Measurements from ENCODE around the gene APOBEC3C.

APOBEC3C gene

DNA sequence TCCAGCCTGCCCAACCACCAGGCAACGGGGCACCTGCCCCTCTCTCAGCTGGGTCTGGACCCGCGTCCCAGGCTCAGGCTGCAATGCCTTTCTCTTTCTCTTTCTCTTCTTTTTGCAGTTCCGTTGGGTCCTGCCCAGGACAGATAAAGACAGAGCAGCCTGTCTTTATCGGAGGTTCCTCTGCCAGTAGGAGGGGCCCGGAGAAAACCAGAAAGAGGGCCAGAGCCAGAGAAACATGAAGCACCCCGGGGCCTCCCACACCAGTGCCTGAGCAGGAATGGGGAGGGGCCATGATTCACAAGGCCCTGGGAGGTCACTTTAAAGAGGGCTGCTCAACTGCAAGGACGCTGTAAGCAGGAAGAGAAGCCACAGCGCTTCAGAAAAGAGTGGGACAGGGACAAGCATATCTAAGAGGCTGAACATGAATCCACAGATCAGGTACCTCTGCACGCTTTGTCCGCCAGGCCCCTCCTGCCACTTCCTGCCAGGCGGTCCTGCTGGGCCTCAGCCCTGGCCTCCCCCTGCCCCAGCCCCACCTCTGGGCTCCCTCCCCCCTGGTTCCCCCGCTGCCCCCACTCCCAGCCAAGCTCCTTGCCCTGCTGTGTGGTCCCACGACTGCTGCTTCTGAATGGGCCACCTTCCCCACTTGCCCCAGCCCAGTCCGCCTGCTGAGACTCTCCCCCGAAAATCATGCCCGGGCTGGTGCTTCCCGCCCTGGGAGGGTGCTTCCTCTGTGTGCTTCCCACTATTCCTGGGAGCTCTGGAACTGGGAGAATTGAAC is at the start of gene APOBEC3C:
APOBEC3C (plus strand) TSS at position 316 of the 781 bp plus-strand sequence; CDS start at position 422, 106 bp downstream.
- Histone ChIP-seq H3K4me1 (ENCODE audit: control insufficient read depth, insufficient read depth, low read length) (peaks cover 15% of the 10 kb centered on the region), H3K9ac (ENCODE audit: low read length) (peak within 1 kb of the TSS; percentile 88), H3K4me3 (ENCODE audit: low read length) (peak within 1 kb of the TSS; percentile 88), H3K36me3 (ENCODE audit: control insufficient read depth, insufficient read depth, low read length, severe bottlenecking) (no peaks in the 10 kb centered on the region), H3K27me3 (replicated peaks; ENCODE audit: control insufficient read depth, insufficient read depth, low read length) (no peaks in the 10 kb centered on the region), H3K9me3 (ENCODE audit: control insufficient read depth, low read length) (no peaks in the 10 kb centered on the region)
- DNase-seq (ENCODE audit: low read depth) = peak; percentile 88

DNA sequence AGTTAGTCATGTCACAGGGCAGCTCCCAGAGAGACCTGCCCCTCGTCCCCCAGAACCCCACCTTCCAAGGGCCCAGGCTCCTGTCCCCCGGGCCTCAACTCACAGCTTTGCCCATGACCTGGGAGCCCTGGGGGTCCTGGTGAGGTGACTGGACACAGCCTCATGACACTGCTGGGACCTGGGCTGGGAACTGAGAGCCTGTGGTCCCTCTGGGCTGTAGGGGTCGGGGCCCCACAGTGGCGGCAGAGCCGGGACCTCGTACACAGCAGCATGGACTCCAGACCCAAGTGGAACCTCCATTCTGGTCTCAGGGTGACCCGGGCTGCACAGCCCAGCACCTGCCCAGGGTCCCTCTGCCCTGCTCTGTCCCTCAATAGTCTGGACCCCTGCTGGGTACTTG is 49.8 kb upstream of the APOBEC3C start:
- H3K4me3 ChIP-seq (ENCODE audit: low read length) = no peak overlapping the region
- H3K9me3 ChIP-seq (ENCODE audit: control insufficient read depth, low read length) = no peaks in the 10 kb centered on the region
- no peaks in the 10 kb centered on the region for H3K4me1 ChIP-seq (ENCODE audit: control insufficient read depth, insufficient read depth, low read length)
- H3K9ac ChIP-seq (ENCODE audit: low read length) = no peak overlapping the region
- DNase-seq (ENCODE audit: low read depth) = no peak
- H3K36me3 ChIP-seq (ENCODE audit: control insufficient read depth, insufficient read depth, low read length, severe bottlenecking) = no peaks in the 10 kb centered on the region
- H3K27me3 ChIP-seq (replicated peaks; ENCODE audit: control insufficient read depth, insufficient read depth, low read length) = peaks cover 35% of the 10 kb centered on the region

DNA sequence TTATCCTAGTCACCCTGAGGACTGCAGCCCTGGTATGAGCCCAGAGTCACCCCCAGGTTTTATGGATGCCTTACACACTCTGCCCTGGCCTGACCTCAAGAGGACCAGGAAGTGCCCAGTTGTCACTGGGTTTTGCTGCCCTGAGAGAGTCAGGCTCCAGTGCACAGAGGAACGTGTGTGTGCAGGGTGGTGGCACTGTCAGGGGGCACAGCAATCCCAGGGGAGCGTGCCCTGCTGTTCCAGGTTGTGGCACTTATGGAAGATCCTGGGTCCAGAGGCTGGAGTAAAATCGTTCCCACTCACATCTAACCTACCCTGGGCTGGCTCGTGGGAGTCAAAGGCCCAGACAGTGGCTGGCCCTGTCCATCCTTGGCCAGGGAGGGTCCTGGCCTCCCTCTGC is 49.1 kb upstream of the APOBEC3C start:
- no peak for DNase-seq (ENCODE audit: low read depth)
- peaks cover 38% of the 10 kb centered on the region for H3K27me3 ChIP-seq (replicated peaks; ENCODE audit: control insufficient read depth, insufficient read depth, low read length)

DNA sequence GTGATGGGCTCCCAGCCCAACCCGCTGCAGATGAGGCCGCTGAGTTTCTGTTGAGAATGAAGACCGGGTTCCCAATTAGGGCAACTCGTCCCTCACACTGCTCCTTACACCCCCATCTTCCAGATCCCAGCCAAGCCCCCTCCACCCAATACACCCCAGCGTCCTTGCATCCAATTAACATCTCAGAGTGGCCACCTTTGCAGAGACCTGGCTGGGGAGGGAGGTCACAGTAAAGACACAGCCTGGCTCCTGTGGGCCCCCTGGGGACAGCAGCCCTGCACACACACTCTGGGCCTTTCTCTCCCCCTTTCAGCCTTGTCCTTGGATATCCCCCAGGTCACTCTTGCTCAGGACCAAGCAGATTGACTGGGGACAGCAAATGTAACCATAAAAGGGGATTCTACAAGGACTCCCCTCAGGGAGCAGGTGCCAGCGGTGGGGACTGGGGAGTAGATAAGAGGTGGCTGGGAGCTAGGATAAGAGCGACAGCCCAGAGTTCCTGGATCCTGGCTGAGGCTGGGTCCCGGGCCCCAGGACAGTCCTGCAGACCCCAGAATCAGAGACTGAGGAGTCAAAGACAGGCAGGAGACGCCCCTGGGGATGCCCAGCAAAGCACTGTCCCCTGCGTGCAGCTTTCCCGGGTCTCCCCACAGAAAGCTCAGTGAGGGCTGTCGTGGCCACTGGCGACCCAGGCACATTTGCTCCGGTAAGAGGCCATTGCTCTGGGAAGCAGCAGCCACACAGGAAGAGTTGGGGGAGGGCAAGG is 48.3 kb upstream of the APOBEC3C start:
- H3K9me3 ChIP-seq (ENCODE audit: control insufficient read depth, low read length) = no peaks in the 10 kb centered on the region
- peaks cover 46% of the 10 kb centered on the region for H3K27me3 ChIP-seq (replicated peaks; ENCODE audit: control insufficient read depth, insufficient read depth, low read length)
- no peaks in the 10 kb centered on the region for H3K4me1 ChIP-seq (ENCODE audit: control insufficient read depth, insufficient read depth, low read length)
- no peaks in the 10 kb centered on the region for H3K36me3 ChIP-seq (ENCODE audit: control insufficient read depth, insufficient read depth, low read length, severe bottlenecking)
- no peak overlapping the region for H3K9ac ChIP-seq (ENCODE audit: low read length)
- no peak overlapping the region for H3K4me3 ChIP-seq (ENCODE audit: low read length)
- DNase-seq (ENCODE audit: low read depth) = no peak

More for the DNA sequence above, 49.1 kb upstream of the APOBEC3C start:
- Histone ChIP-seq H3K9me3 (ENCODE audit: control insufficient read depth, low read length) (no peaks in the 10 kb centered on the region), H3K36me3 (ENCODE audit: control insufficient read depth, insufficient read depth, low read length, severe bottlenecking) (no peaks in the 10 kb centered on the region), H3K4me3 (ENCODE audit: low read length) (no peak overlapping the region), H3K4me1 (ENCODE audit: control insufficient read depth, insufficient read depth, low read length) (no peaks in the 10 kb centered on the region), H3K9ac (ENCODE audit: low read length) (no peak overlapping the region)

DNA sequence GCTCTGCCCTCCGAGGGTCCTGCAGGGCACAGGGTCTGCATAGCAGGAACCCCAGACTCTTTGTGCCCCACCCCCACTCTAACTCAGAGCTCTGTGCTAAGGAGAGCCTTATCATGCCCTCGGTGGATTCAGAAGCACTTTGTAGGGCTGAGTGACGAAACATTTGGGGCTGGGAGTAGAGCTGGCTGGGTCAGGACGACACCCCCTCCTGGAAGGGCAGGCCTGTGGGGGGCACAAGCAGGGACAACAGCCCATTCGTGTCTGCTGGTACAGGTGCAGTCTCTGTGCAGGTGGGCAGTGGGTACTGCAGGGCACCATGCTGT is 47.7 kb upstream of the APOBEC3C start:
- no peaks in the 10 kb centered on the region for H3K4me1 ChIP-seq (ENCODE audit: control insufficient read depth, insufficient read depth, low read length)
- peaks cover 52% of the 10 kb centered on the region for H3K27me3 ChIP-seq (replicated peaks; ENCODE audit: control insufficient read depth, insufficient read depth, low read length)
- no peak for DNase-seq (ENCODE audit: low read depth)
- no peaks in the 10 kb centered on the region for H3K9me3 ChIP-seq (ENCODE audit: control insufficient read depth, low read length)
- no peaks in the 10 kb centered on the region for H3K36me3 ChIP-seq (ENCODE audit: control insufficient read depth, insufficient read depth, low read length, severe bottlenecking)
- no peak overlapping the region for H3K4me3 ChIP-seq (ENCODE audit: low read length)
- H3K9ac ChIP-seq (ENCODE audit: low read length) = no peak overlapping the region

DNA sequence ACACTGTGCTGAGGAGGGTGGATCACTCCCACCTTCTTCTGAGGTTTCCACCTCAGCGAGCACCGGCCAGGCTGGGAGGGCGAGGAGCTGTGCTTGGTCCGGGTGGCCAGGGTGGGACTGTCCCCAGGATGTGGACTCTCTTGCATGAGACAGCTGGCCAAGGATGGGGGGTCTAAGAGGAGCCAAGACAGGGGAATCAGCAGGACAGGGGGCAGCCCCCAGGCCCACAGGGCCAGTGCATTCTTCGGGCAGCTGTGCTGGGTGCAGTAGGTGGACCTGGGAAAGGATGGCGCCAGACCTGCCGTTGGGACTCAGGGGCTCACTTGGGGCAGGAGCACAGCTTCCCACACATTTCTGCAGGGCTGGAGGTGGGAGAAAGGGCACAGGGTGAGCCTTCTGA is 47.1 kb upstream of the APOBEC3C start:
- no peaks in the 10 kb centered on the region for H3K4me1 ChIP-seq (ENCODE audit: control insufficient read depth, insufficient read depth, low read length)
- no peak overlapping the region for H3K4me3 ChIP-seq (ENCODE audit: low read length)
- DNase-seq (ENCODE audit: low read depth) = no peak
- no peaks in the 10 kb centered on the region for H3K9me3 ChIP-seq (ENCODE audit: control insufficient read depth, low read length)
- no peak overlapping the region for H3K9ac ChIP-seq (ENCODE audit: low read length)
- H3K36me3 ChIP-seq (ENCODE audit: control insufficient read depth, insufficient read depth, low read length, severe bottlenecking) = no peaks in the 10 kb centered on the region
- H3K27me3 ChIP-seq (replicated peaks; ENCODE audit: control insufficient read depth, insufficient read depth, low read length) = peaks cover 58% of the 10 kb centered on the region

DNA sequence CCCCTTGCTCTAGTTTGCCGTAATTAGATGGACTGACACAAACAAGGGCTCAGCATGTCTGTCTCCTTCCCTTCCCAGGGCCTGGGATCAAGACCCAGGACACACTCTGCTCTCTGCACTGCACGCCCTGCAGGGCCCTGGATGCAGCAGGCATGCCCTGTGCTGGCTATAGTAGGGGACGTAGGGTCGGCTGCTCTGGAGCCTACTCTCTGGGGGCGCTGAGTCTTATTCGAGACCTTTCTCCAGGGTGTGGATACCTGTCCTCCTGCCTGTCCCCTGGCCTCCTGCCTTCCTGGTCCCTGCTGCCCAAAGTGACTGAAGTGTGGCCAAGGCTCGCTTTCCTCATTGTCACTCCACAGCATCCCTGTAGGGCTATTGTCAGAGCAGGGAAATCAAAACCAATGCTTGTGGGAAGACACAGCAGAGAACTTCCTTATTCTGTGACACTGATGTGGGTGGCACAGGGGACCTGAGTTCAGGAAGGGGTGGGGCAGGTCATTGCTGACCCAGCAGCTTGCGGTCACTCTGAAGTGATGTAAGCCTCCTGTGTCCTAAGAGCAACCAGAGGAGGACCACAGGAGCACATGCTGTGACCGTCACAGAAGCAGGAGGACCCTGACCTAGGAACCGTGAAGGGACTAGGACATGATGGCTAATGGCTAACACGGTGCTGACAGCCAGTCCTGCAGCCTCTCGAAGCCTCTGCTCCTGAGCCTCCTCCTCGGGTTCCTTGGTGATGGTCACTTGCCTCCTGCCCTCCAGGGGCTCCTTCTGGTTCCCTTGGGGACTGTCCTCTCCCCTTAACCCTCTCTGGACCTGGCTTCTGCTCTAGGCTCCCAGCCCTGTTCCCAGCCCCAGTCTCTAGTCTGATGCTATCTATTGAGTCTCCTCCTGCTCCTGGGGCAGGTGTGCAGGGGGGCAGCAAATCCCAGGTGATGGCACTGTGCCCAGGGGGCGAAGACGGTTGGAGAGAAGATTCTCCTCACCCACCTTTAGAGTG is 46.3 kb upstream of the APOBEC3C start:
- no peaks in the 10 kb centered on the region for H3K36me3 ChIP-seq (ENCODE audit: control insufficient read depth, insufficient read depth, low read length, severe bottlenecking)
- DNase-seq (ENCODE audit: low read depth) = no peak
- no peak overlapping the region for H3K9ac ChIP-seq (ENCODE audit: low read length)
- H3K9me3 ChIP-seq (ENCODE audit: control insufficient read depth, low read length) = no peaks in the 10 kb centered on the region
- H3K4me1 ChIP-seq (ENCODE audit: control insufficient read depth, insufficient read depth, low read length) = no peaks in the 10 kb centered on the region
- peaks cover 59% of the 10 kb centered on the region for H3K27me3 ChIP-seq (replicated peaks; ENCODE audit: control insufficient read depth, insufficient read depth, low read length)
- no peak overlapping the region for H3K4me3 ChIP-seq (ENCODE audit: low read length)

DNA sequence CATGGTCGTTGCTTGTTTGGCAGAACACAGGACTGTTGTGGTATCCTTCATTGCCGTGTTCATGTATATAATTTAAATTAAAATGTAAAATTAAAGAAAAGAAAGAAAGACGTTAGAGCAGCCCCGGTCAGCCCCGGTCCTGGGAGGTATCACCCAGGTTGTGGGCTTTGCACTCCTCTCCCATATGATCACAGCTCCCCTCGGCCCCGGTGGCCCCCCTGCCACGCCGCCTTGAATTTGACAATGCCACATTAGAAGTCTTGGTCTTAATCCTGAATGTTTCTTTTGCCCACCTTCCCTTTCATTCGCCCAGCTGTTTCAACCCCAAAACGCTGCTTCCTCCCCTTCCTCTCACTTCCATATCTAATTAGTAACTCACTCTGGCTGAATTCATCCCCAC is 45.3 kb upstream of the APOBEC3C start:
- Histone ChIP-seq H3K9ac (ENCODE audit: low read length) (no peak overlapping the region), H3K36me3 (ENCODE audit: control insufficient read depth, insufficient read depth, low read length, severe bottlenecking) (no peaks in the 10 kb centered on the region), H3K4me1 (ENCODE audit: control insufficient read depth, insufficient read depth, low read length) (no peaks in the 10 kb centered on the region), H3K9me3 (ENCODE audit: control insufficient read depth, low read length) (no peaks in the 10 kb centered on the region), H3K27me3 (replicated peaks; ENCODE audit: control insufficient read depth, insufficient read depth, low read length) (peaks cover 59% of the 10 kb centered on the region), H3K4me3 (ENCODE audit: low read length) (no peak overlapping the region)
- DNase-seq (ENCODE audit: low read depth) = no peak

DNA sequence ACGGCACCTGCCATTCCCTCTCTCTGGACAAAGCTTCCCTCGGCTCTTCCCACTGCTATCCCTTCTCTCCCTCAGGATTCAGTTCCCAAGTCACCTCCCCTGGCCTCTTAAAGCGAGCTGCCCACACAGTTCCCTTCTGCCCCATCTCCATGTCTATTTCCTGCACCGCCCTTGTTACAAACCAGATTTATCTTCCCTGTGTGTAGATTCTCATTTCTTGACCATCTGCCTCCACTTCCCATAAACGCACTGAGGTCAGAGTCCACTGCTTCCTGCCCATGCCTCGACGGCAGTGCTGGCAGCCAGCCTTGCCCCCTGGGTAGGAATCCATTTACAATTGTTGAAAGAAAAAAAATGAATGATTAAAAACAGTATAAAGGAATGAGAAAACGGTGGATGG is 43.5 kb upstream of the APOBEC3C start:
- DNase-seq (ENCODE audit: low read depth) = no peak
- H3K36me3 ChIP-seq (ENCODE audit: control insufficient read depth, insufficient read depth, low read length, severe bottlenecking) = no peaks in the 10 kb centered on the region
- H3K9ac ChIP-seq (ENCODE audit: low read length) = no peak overlapping the region
- no peaks in the 10 kb centered on the region for H3K4me1 ChIP-seq (ENCODE audit: control insufficient read depth, insufficient read depth, low read length)
- H3K4me3 ChIP-seq (ENCODE audit: low read length) = no peak overlapping the region
- peaks cover 63% of the 10 kb centered on the region for H3K27me3 ChIP-seq (replicated peaks; ENCODE audit: control insufficient read depth, insufficient read depth, low read length)
- H3K9me3 ChIP-seq (ENCODE audit: control insufficient read depth, low read length) = peaks cover 3% of the 10 kb centered on the region

DNA sequence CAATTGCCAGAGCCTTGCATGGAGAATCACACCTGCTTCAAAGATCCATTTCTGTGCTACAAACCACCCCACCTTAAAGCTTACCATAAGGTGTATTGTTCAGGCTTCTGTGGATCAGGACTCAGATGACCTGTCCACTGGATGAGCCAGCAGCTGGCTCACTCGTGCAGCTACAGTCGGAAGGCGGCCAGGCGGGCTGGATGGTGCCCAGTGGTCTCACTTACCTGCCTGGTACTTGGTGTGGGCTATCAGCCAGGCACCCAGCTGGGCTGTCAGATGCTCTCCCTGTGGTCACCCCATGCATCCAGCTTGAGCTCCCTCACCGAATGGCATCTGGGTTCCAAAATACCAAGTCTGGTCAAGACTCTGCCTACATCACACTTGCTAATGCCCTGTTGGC is 42.9 kb upstream of the APOBEC3C start:
- no peak for DNase-seq (ENCODE audit: low read depth)

DNA sequence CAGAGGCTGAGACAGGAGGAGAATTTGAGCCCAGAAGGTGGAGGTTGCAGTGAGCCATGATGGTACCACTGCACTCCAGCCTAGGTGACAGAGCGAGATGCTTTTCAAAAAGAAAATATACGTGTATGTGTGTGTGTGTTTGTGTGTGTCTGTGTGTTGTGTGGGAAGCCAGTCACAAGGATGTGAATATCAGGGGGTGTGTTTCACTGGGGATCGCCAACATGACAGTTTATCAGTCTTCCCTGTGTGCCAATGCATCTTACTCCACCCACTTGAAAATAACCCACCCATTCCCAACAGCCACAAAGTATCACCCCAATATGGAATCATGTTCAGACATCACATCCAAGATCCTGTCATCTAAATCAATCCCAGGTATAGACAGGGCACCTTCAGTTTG is 42.3 kb upstream of the APOBEC3C start:
- H3K27me3 ChIP-seq (replicated peaks; ENCODE audit: control insufficient read depth, insufficient read depth, low read length) = peaks cover 58% of the 10 kb centered on the region
- H3K9ac ChIP-seq (ENCODE audit: low read length) = no peak overlapping the region
- no peak for DNase-seq (ENCODE audit: low read depth)
- no peaks in the 10 kb centered on the region for H3K36me3 ChIP-seq (ENCODE audit: control insufficient read depth, insufficient read depth, low read length, severe bottlenecking)
- no peak overlapping the region for H3K4me3 ChIP-seq (ENCODE audit: low read length)
- peaks cover 11% of the 10 kb centered on the region for H3K9me3 ChIP-seq (ENCODE audit: control insufficient read depth, low read length)
- H3K4me1 ChIP-seq (ENCODE audit: control insufficient read depth, insufficient read depth, low read length) = no peaks in the 10 kb centered on the region

More for the DNA sequence above, 42.9 kb upstream of the APOBEC3C start:
- no peaks in the 10 kb centered on the region for H3K36me3 ChIP-seq (ENCODE audit: control insufficient read depth, insufficient read depth, low read length, severe bottlenecking)
- peaks cover 9% of the 10 kb centered on the region for H3K9me3 ChIP-seq (ENCODE audit: control insufficient read depth, low read length)
- H3K4me1 ChIP-seq (ENCODE audit: control insufficient read depth, insufficient read depth, low read length) = no peaks in the 10 kb centered on the region
- H3K9ac ChIP-seq (ENCODE audit: low read length) = no peak overlapping the region
- no peak overlapping the region for H3K4me3 ChIP-seq (ENCODE audit: low read length)
- peaks cover 60% of the 10 kb centered on the region for H3K27me3 ChIP-seq (replicated peaks; ENCODE audit: control insufficient read depth, insufficient read depth, low read length)

All from adipocyte (in vitro differentiated cells).